Femur (tissue), 1 donor: ENCODE results near the gene HBE1.

Experiments used
- DNase-seq: peaks from one replicate; pipeline ENCODE4 v3.0.0-alpha.2; 2017

The HBE1 gene

GRCh38 chr11:5232176-5232575 is 37.6 kb downstream of the HBE1 start:
- no peak for DNase-seq

- no peak for DNase-seq
Observed at GRCh38 chr11:5231111-5231510, 38.6 kb downstream of the HBE1 start.

GRCh38 chr11:5230266-5230665 is 39.5 kb downstream of the HBE1 start:
- no peak for DNase-seq

GRCh38 chr11:5229796-5230195 is 39.9 kb downstream of the HBE1 start:
- DNase-seq = no peak

- DNase-seq = no peak
Observed at GRCh38 chr11:5229356-5229755, 40.4 kb downstream of the HBE1 start.

GRCh38 chr11:5228124-5228523 is 41.6 kb downstream of the HBE1 start:
- DNase-seq = no peak

GRCh38 chr11:5227681-5228080 is 42.1 kb downstream of the HBE1 start:
- no peak for DNase-seq

- DNase-seq = no peak
Observed at GRCh38 chr11:5226732-5227310, 42.9 kb downstream of the HBE1 start, which contains the start of gene HBB. Gene HBB (minus strand): TSS chr11:5227071. CDS start chr11:5227021, 50 bp downstream.

GRCh38 chr11:5225480-5225871 is 44.3 kb downstream of the HBE1 start:
- peak; percentile 19 for DNase-seq

- DNase-seq = no peak
Observed at GRCh38 chr11:5224538-5225479, 44.9 kb downstream of the HBE1 start.

GRCh38 chr11:5223686-5224085 is 46.1 kb downstream of the HBE1 start:
- no peak for DNase-seq

- DNase-seq = no peak
Observed at GRCh38 chr11:5223146-5223545, 46.6 kb downstream of the HBE1 start.
